DMS 273 treated with DMSO at 0.1 percent for 48 hours (cell line): ENCODE results near the gene EIF2AK2.
"Not testable (repeated sequence)": the region's sequence is repeated elsewhere in the genome, so short reads cannot be mapped to it uniquely, and the experiment has no call there.

Source experiments
- DNase-seq: peaks from one replicate; lab custom pipeline; 2025; lab: John Stamatoyannopoulos, UW

EIF2AK2 gene

DNA sequence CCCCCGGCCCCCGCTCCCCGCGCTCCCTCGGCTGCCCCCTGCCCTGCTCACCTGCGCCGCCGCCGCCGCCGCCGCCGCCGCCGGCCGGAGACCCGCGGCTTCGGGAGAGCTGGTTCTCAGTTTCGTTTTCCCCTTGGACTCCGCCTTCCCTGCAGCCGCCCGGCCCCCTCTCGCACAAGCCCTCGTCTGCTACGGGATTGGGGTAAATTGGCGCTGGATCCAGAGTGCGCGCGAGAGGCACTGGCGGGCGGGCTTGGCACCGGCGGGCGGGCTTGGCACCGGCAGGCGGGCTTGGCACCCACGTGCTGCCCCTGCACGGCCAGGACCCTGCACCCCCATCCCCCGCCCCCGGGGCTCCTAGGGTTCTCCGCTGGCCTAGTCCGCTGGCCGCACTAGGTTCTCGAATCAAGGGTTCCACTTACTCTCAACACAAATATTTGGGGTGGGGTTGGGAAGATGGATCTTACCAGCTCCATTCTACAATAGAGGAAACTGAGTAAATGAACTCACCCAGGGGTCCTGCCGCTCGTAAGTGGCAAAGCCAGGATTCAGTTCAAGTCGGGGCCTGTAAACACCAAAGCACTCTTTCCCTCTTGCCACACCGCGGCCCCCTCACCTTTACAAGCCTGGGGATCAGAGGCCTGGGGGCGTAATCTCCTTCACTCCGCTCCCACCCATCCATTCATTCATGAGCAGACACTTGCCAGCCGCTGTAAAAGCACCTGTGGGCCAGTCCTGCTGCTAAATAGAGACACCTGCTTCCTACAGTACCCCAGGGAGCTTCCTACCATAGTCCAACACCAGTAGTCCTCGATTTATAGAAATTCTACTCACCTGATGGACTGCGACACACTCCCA is at the start of gene EIF2AK2:
Gene EIF2AK2, minus strand, starts transcription at position 124 of the 858 bp plus-strand sequence. CDS start 9,174 bp downstream, outside the sequence.
- DNase-seq: peak; percentile 84

DNA sequence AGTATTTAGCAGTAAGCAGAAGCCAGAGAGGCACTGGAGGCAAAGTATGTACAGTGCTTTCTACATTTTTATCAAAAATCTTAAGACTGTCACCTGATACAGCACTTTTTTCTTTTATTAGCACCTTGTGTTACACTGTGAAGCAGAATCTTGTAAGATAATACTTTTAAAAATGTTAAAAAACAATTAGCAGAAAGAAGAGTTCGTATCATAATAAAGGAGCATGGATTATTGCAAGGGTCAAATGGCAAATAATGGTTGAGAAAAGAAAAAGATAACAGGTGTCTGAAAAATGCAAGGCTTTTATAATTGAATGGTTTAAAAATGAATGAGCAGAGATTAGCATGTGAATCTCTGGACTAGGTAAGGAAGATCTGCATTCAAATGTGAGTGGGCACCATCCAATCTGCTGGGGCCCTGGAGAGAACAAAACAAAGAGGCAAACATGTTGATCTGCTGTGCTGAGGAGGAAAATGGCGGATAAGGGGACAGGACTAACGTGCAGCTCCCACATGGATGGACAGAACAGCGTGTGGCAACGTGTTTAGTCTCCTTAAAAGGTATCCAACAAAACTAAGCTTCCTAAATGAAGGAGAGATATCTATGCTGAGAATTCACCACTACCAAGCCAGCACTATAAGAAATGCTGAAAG is 49.0 kb upstream of the EIF2AK2 start:
- no peak for DNase-seq

DNA sequence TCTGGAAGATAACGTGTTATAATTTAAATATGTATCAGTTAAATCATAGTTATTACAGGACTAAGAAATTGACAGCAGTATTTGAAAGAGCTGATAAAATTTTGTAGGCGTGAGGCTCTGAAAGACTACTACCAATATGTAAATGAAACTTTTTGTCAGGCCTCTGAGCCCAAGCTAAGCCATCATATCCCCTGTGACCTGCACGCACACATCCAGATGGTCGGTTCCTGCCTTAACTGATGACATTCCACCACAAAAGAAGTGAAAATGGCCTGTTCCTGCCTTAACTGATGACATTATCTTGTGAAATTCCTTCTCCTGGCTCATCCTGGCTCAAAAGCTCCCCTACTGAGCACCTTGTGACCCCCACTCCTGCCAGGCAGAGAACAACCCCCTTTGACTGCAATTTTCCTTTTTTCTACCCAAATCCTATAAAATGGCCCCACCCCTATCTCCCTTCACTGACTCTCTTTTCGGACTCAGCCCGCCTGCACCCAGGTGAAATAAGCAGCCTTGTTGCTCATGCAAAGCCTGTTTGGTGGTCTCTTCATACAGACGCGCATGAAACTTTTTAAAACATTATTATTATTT is 48.4 kb upstream of the EIF2AK2 start:
- not testable (repeated sequence) for DNase-seq

DNA sequence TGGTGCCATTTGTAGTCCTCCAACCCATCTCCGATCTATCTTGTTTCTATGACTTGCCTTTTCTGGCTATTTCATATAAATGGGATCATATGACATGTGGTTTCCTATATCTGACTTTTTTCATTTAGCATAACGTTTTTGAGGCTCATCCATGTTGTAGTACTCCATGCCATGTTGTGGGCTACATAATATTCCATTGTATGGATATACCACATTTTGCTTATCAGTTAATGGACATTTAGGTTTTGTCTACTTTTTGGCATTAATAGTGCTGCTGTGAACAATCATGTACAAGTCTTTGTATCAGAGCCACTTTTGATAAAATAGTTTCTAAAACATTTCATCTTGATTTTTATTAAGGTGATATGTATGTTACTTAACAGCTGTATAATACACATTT is 46.9 kb upstream of the EIF2AK2 start:
- no peak for DNase-seq

DNA sequence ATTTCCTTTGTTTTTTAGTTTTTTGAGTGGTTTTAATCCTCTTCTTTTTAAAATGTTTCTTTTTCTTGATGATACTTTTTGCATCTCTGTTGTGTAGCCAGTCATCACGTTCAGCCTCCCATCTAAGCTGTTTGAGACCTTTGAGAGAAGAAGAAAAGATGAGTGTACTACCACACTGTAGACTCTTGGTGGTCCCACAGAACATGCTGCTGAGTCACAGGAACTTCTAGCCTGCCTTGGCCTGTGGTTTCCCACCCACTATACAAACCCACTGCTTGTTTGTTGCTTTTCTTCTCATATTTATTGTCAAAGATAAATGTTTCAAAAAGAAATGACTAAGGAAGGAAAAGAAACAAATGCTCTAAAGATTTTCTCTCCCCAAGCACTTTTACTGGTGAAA is 45.0 kb upstream of the EIF2AK2 start:
- DNase-seq: no peak

DNA sequence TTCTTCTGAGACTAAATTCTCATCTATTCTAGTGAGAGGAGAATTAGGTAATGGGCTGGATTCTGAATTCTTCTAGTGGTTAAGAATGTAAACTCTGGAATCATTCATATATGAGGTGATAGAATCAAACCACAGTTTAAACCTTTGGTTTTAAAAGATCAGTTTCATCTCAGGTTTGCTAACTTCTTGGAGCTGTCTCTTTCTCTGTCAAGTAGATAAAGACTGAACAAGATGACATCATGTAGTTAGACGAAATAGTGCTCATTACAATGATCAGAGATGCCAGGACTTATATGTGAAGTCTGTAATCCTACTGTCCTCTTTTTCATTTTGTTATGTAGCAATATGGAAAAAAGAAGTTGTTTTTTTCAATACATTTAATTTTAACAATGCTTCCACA is 44.4 kb upstream of the EIF2AK2 start:
- DNase-seq: no peak

DNA sequence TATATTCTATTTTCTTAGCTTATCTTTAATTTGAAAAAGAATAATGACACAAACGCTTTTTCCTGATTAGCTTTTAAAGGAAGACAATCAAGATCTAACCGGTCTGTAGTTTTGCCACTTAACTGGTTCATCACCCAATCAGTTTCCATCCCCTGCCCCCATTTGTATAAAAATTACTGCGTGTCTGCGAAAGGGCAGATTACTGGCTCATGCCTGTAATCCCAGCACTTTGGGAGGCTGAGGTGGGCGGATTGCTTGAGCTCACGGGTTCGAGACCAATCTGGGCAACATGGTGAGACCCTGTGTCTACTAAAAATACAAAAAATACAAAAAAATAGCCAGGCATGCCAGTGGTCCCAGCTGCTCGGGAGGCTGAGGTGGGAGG is 41.9 kb upstream of the EIF2AK2 start:
- DNase-seq: no peak

DNA sequence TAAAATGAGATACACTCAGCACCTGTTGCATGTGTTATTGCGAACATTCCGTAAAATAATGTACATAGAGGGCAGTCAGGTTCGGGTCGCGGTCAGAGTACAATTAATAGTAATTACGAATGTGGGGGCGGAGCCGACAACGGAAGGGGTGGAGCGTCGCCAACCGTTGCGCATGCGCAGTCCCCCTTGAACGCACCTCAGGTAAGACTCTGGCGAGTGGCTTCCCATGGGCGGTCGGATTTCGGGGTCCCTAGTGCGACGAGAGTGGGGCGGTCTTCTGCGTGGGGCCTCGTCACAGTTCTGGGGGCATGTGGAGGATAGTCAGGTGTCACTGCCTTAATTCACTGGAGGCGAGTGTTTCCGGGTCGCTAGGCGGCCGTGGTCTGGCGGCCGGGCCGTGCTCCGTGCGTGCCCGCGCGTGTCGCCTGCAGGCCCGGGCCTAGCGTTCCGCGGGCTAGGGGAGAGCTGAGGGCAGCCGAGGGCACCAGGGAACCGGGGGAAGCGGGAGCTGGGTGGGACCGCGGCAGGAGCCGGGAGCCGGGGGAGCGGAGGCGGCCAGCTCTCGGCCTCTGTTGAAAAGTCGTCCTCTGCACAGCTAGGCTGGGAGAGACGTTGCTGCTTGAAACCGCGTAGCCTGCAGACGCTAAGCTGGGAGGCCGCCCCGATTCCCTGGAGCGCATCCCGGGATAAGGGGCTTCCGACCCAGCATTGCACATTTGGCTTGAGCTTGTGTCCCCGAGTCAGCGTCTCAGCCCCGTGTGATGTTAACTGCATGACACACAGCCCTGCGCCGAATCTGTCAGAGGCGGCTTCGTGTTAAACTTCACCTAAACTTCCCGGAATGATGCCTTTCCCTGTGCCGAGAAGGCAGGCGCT is 39.8 kb upstream of the EIF2AK2 start, which contains the start of gene CEBPZOS:
Gene CEBPZOS, plus strand, starts transcription at position 177 of the 876 bp plus-strand sequence. CDS start 3,209 bp downstream, outside the sequence.
- DNase-seq: peak; percentile 55

DNA sequence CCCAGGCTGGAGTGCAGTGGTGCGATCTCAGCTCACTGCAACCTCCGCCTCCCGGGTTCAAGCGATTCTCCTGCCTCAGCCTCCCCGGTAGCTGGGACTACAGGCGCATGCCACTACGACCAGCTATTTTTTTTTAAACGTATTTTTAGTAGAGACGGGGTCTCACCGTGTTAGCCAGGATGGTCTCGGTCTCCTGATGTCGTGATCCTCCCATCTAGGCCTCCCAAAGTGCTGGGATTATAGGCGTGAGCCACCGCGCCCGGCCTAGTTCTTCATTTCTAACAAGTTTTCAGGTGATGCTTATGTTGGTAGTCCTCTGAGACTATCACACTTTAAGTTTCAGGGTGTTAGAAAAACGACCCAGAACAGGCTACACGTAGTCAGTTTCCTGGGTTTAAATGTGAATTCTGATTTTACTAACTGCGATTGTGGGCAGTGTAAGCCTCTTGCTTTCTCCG is 39.1 kb upstream of the EIF2AK2 start:
- not testable (repeated sequence) for DNase-seq

DNA sequence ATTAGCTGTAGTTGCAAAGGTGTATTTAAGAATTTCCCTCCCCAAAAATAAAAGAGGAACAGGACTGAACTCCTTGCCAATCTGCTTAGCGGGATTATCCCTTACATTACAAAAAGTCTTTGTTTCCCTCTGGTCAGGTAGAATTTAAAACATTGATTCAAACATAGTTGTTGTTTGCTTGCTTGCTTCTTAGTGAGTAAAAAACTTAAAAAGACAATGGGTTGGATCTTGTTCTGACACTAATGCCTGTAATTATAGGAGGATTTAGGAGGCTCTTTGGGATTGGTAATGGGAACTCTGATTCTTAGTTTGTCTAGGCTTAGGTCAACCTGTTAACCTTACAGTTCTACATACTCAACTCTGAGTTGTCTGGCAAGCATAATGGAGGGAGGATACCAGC is 35.8 kb upstream of the EIF2AK2 start:
- no peak for DNase-seq

DNA sequence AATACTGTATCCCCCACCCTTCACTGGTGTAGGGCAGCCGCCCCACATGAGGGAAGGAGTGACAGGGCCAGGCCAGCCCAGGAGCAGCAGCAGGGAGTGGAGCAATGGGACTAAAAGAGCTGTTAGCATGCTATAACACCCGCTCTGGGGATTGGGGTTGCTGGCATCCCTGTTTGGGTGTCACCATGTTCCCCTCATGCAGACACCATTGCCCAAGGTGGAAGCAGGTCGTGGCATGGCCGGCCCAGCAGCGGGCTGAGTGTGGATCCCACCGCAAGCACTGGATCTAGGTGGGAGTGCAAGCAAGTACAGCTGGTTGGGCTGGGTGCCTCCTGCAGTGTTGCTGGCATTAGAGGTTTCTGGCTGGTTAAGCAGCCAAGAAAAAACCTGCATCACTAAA is 35.0 kb upstream of the EIF2AK2 start:
- no peak for DNase-seq

DNA sequence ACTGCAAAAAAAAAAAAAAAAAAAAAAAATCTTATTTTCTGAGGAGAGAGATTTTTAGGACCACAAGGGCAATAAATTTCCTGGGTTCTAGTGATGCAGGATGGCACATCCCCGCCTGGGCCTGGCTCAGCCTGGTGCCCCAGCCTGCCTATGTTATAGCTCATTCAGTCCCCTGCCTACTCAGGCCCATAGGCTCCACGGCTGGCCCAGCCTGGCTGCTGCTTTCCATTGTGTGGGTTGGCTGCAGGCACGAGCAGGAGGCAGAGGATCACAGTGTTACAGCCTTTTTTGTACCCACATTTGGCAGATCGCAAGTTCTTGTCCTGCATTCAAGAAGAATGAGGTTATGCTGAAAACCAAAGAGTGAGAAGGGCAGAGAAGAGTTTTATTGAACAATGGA is 34.5 kb upstream of the EIF2AK2 start:
- DNase-seq: no peak

DNA sequence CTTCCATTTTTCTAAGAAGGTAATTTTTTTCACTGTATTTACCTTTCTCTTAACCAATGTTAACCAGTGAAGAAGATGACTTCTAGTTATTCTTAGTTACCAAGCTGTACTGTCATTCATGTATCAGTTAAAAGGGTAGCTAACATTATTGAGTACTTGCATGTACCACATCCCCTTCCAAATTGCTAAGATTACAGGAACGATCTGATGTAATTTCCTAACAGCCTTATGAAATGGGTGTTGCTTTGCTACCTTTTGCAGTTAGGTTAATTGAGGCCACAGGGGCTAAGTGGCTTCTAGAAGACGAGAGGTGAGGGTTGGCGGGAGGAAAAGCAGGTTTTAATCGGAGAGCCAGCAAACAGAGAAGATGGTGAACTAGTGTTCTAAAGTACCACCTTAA is 33.5 kb upstream of the EIF2AK2 start:
- DNase-seq: no peak

DNA sequence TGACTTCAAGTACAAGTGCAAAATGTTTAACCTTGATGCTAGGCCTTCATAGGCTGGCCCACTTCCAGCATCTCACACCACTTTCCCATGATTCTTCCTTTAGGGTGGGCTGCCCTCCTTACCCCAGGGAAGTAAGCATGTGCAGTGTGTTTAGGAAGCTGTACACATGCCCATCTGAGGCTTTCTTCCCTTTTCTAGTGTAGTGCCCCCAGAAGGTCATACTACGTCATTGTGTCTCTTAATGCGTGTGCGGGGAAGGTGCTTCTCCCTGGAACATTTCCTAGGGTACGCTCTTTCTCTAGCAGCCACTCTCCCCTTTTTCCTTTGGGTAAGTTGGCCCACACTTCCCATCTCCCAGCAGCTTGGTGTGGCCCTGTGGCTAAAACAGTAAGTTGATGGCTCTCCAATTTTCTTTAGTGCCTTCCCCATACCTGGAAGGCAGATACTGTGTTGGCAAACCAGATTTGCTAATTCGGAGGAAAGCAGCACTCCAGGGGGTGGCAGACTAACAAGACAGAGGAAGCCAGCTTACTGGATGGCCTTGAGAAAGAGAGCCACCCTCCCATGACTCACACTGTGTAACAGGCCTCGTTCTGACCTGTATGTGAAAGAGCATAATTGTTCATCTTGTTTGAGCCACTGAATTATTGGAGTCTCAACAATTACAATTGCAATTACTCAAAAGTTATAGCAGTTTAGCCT is 32.8 kb upstream of the EIF2AK2 start:
- no peak for DNase-seq

DNA sequence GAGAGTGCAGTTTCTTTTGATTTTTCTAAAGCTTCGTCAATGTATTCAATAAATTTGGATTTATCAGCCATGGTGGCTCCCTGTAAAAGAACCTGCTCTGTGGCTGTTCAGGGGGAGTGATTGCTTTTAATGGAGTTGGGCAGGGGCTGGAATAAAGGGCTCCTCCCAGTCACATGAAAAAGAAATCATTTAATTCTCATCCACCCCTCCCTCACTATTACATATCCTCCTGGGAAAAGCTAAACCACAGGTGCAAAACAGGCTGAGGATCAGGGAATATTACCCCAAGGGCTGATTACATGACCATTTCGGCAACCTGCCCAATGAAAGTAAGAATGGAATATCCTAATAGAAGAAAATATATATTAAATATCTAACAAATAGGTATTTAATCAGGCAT is 31.8 kb upstream of the EIF2AK2 start, which contains the start of gene SULT6B1:
Gene SULT6B1, minus strand, starts transcription at position 101 of the 400 bp plus-strand sequence. Its CDS starts 30 bp downstream, at position 71.
- DNase-seq: no peak

DNA sequence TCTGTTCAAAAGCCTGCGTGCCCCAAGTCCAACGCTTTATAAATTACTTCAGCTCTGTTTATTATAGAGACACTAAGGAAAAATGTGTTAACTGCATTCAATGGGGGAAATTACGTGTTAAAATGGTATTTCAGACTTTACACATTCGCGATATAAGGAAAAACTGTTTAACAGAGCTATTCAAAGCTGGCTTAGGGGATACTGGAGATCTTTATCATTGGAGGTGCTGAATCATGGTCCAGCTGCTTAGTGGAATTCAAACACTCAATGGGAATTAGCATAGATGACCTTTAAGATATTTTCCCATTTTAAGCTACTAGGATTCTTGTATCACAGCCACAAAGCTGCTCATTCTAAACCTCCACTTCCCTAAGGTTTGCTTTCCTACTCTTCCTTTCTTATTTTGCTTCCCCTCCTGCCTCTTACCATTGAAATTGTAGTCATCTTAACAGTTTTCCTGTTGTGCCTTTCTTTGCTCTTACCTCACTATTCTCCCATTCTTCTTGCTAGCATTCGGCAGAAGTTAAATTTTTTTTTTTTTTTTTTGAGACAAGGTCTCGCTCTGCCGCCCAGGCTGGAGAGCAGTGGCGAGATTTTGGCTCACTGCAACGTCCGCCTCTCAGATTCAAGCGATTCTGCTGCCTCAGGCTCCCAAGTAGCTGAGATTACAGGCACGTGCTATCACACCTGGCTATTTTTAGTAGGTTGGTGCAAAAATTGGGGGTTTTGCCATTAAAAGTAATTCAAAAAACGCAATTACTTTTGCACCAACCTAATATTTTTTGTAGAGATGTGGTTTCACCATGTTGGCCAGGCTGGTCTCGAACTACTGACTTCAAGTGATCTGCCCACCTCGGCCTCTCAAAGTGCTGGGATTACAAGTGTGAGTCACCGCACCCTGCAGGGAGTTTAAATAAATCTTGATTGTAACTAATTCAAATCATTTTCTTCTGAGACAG is 25.2 kb upstream of the EIF2AK2 start:
- DNase-seq: no peak

DNA sequence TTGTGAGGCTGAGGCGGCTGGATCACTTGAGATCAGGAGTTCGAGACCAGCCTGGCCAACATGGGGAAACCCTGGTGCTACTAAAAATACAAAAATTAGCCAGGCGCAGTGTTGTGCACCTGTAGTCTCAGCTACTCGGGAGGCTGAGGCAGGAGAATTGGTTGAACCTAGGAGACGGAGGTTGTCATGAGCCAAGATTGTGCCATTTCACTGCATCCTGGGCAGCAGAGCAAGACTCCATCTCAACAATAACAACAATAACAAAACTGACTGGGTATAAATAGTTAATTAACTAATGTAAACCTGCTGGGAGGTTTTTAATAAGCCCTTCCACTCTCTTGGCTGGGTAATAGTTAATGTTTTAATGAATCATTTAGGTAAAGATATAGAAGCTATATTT is 23.9 kb upstream of the EIF2AK2 start:
- DNase-seq: no peak

DNA sequence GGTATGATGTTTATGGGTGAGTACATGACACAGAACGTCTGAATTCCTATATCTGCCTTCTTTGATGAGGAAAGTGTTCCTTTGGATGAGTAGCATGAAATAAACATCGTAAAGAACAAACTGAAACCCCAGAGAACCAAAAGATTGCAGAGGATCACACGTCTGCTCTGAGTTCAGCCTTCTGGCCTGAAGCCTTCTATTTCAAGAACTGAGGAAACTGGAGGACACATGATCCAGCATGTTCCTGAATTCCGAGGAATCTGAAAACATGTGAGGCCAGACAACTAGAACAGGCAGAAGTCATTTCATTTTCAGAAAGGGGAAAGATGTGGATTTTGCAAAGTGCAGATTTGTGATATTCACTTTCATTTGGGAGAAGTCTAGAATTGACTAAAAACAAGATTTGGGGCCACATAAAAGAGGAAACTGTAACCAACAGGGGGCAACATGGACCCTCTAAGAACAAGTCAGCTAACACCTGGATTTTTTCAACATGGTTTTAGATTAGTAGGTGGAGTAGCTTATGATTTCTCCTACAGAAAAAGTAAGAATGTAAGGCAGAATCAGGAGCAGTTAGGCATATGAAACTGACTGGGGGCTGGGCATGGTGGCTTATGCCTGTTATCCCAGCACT is 23.3 kb upstream of the EIF2AK2 start:
- DNase-seq: no peak

DNA sequence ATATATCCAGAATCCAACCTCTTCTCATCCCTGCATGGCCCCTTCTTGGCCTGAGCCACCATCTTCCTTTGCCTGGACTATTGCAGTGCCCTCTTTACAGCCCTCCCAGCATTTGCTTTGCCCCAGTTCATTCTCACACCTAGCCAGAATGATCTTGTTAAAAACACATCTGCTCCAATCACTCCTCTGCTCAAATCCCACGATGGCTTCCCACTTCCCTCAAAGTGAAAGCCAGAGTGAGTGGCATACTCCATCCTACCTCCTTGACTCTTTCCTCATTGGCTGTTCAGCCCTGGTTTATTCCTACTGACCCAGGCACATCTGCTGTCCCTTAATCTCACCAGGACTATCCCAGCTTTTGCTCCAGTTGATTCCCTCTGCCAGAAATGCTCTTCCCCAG is 17.0 kb upstream of the EIF2AK2 start:
- DNase-seq: no peak

DNA sequence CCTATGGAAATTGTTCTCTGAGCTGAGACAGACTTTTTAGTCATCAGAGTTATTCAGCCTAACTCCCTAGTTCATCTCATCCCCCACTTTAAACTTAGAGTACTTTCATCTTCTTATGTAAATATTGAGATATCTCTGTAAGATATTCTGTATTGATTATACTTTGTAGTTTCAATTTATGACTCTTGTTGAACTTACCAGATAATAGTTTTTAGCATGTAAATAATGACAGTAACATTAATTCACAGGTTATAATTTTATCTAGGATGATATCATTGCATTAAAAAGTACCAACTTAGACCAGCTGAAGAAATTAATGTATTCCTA is 14.8 kb upstream of the EIF2AK2 start:
- DNase-seq: no peak
